ENCODE measurements around the gene FLT4.

DNA sequence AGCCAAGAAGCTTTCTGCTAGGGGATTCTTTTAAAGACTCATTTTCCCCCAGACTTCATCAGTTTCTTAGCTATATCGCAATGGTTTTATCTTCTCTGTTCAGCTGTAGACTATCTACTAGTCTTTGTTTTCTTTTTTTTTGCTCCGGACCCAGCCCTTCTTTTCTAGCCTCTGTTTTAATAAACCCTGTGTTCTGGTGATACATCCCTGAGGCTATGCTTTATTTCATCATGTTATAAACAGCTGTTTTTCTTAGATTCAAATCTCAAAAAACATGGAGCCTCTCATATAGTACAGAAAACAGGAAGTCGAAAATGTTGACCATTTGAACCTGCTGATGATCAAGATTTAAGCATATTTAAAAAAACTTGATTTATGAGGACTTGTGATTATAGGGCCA, 95.9 kb downstream of the FLT4 start:
- TF ChIP-seq, protein P1, sequence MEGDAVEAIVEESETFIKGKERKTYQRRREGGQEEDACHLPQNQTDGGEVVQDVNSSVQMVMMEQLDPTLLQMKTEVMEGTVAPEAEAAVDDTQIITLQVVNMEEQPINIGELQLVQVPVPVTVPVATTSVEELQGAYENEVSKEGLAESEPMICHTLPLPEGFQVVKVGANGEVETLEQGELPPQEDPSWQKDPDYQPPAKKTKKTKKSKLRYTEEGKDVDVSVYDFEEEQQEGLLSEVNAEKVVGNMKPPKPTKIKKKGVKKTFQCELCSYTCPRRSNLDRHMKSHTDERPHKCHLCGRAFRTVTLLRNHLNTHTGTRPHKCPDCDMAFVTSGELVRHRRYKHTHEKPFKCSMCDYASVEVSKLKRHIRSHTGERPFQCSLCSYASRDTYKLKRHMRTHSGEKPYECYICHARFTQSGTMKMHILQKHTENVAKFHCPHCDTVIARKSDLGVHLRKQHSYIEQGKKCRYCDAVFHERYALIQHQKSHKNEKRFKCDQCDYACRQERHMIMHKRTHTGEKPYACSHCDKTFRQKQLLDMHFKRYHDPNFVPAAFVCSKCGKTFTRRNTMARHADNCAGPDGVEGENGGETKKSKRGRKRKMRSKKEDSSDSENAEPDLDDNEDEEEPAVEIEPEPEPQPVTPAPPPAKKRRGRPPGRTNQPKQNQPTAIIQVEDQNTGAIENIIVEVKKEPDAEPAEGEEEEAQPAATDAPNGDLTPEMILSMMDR (IDR thresholded peaks at IDR 0.05; ENCODE audit: low read depth, low read length, poor library complexity, severe bottlenecking) = no peak
- no peak for TF ChIP-seq EZH2phosphoT487 (IDR thresholded peaks at IDR 0.05; ENCODE audit: borderline replicate concordance, low read length)

All from DOHH2 (cell line).